H1 (cell line): ENCODE measurements around the gene RAPGEF5. TPM values are rescaled to one million over a fixed set of nuclear protein-coding genes. Genes with fewer than 3 reads are reported as not detected.

Experiments used
- CTCF ChIA-PET: fragments of 300-600 bp; sonication (Branson Sonifier 250); formaldehyde crosslinking; loops from one replicate; lab custom pipeline; 2021; ENCODE audit not compliant: partially characterized antibody; lab: Charles Lee
- POLR2A ChIA-PET: fragments of 300-600 bp; sonication (Branson Sonifier 250); formaldehyde crosslinking; loops from one replicate; lab custom pipeline; 2021; ENCODE audit warnings: inconsistent platforms; ENCODE audit not compliant: partially characterized antibody; lab: Charles Lee
- DNase-seq, 2 experiments: peaks; one replicate each; pipeline versions ENCODE4 v3.0.0 to v3.0.0-alpha.2; 2010 to 2022; ENCODE audit warnings: low spot score in 2 of 2, low read depth in 1 of 2, mixed read lengths in 1 of 2
- FAIRE-seq: peaks from 2 replicates; lab custom pipeline; 2011; peaks lifted over from hg19 to GRCh38; lab: Jason Lieb, UNC
- H2AFZ ChIP-seq: 2 replicates; pipeline ENCODE4 v1.8.1; 2012; ENCODE audit warnings: low read length, inconsistent platforms
- H2AK5ac ChIP-seq: 2 replicates; pipeline ENCODE4 v1.6.1; 2013; ENCODE audit warnings: low read depth, low read length
- H2BK120ac ChIP-seq: replicated peaks from 2 replicates; pipeline ENCODE3; 2013; ENCODE audit warnings: low read depth, low read length, inconsistent platforms
- H2BK12ac ChIP-seq: 2 replicates; pipeline ENCODE4 v1.6.1; 2013; ENCODE audit warnings: low read depth, low read length
- H2BK15ac ChIP-seq: 2 replicates; pipeline ENCODE4 v1.6.1; 2013; ENCODE audit warnings: low read length
- H2BK20ac ChIP-seq: 2 replicates; pipeline ENCODE4 v1.6.1; 2013; ENCODE audit warnings: low read length
- H2BK5ac ChIP-seq: 2 replicates; pipeline ENCODE4 v1.6.1; 2013; ENCODE audit warnings: low read depth, low read length
- H3K14ac ChIP-seq: 2 replicates; pipeline ENCODE4 v1.6.1; 2013; ENCODE audit warnings: inconsistent platforms; ENCODE audit not compliant: insufficient read length
- H3K18ac ChIP-seq: 2 replicates; pipeline ENCODE4 v1.6.1; 2013; ENCODE audit warnings: low read length; ENCODE audit errors: extremely low read depth
- H3K23ac ChIP-seq: 2 replicates; pipeline ENCODE4 v1.6.1; 2013; ENCODE audit warnings: inconsistent platforms; ENCODE audit not compliant: insufficient read length
- H3K23me2 ChIP-seq: 2 replicates; pipeline ENCODE4 v1.6.1; 2013; ENCODE audit warnings: low read depth, low read length
- H3K27ac ChIP-seq: 2 replicates; pipeline ENCODE4 v1.6.1; 2011; ENCODE audit warnings: low read depth, low read length, inconsistent platforms
- H3K27me3 ChIP-seq, 4 experiments: replicated peaks in 1 of 4; 1 replicate in 1 of 4; 2 replicates in 3 of 4; pipeline versions ENCODE4 v1.6.1 to v1.8.1; 2011 to 2013; ENCODE audit warnings: low read length in 3 of 4, mild to moderate bottlenecking in 3 of 4, inconsistent platforms in 2 of 4, mixed read lengths in 2 of 4, moderate library complexity in 1 of 4; ENCODE audit not compliant: control insufficient read depth in 3 of 4, insufficient read depth in 3 of 4; ENCODE audit errors: extremely low read depth in 1 of 4
- H3K36me3 ChIP-seq, 4 experiments: 2 replicates each; pipeline versions ENCODE4 v1.6.1 to v1.8.1; 2011 to 2013; ENCODE audit warnings: mild to moderate bottlenecking in 4 of 4, low read length in 3 of 4, moderate library complexity in 2 of 4, control low read depth in 1 of 4, inconsistent platforms in 1 of 4; ENCODE audit not compliant: insufficient read depth in 4 of 4, control insufficient read depth in 2 of 4
- H3K4ac ChIP-seq: replicated peaks from 2 replicates; pipeline ENCODE3; 2013; ENCODE audit warnings: low read length, low read depth, mixed read lengths, inconsistent platforms; ENCODE audit not compliant: insufficient read length
- H3K4me1 ChIP-seq, 4 experiments: replicated peaks in 1 of 4; 1 replicate in 1 of 4; 2 replicates in 3 of 4; pipeline versions ENCODE4 v1.6.1 to v1.8.1; 2011 to 2013; ENCODE audit warnings: low read length in 3 of 4, inconsistent platforms in 2 of 4, mixed read lengths in 1 of 4; ENCODE audit not compliant: insufficient read depth in 4 of 4, control insufficient read depth in 3 of 4
- H3K4me2 ChIP-seq, 2 experiments: 2 replicates each; pipeline versions ENCODE4 v1.6.1 to v1.8.1; 2011 to 2013; ENCODE audit warnings: low read depth in 2 of 2, low read length in 2 of 2, control low read depth in 1 of 2, inconsistent platforms in 1 of 2, mild to moderate bottlenecking in 1 of 2; ENCODE audit not compliant: insufficient read depth in 1 of 2
- H3K4me3 ChIP-seq, 4 experiments: fragments of 200-600, 300-600 bp in 1 of 4; sonication (generic), shearing (Covaris generic), sonication (Bioruptor Twin) in 1 of 4; 2 replicates each; pipeline versions ENCODE4 v1.5.1 to v1.8.1; 2011 to 2016; ENCODE audit warnings: low read length in 4 of 4, low read depth in 3 of 4, control low read depth in 2 of 4, inconsistent platforms in 2 of 4, mild to moderate bottlenecking in 2 of 4, mixed read lengths in 1 of 4, moderate library complexity in 1 of 4; ENCODE audit not compliant: insufficient read depth in 2 of 4; ENCODE audit errors: extremely low read depth in 1 of 4
- H3K56ac ChIP-seq: replicated peaks from 2 replicates; pipeline ENCODE3; 2013; ENCODE audit warnings: low read depth, mild to moderate bottlenecking, mixed read lengths, low read length, inconsistent platforms; ENCODE audit not compliant: insufficient read length
- H3K79me1 ChIP-seq: 2 replicates; pipeline ENCODE4 v1.6.1; 2013; ENCODE audit warnings: low read depth, low read length, control low read depth
- H3K79me2 ChIP-seq, 2 experiments: 2 replicates each; pipeline versions ENCODE4 v1.6.1 to v1.8.1; 2012 to 2013; ENCODE audit warnings: low read length in 2 of 2, mild to moderate bottlenecking in 2 of 2, inconsistent platforms in 1 of 2; ENCODE audit not compliant: insufficient read depth in 2 of 2, control insufficient read depth in 1 of 2
- H3K9ac ChIP-seq, 4 experiments: replicated peaks in 1 of 4; 1 replicate in 1 of 4; 2 replicates in 3 of 4; pipeline versions ENCODE4 v1.6.1 to v1.8.1; 2011 to 2013; ENCODE audit warnings: low read depth in 3 of 4, low read length in 3 of 4, control low read depth in 2 of 4, mild to moderate bottlenecking in 2 of 4, moderate library complexity in 2 of 4, inconsistent platforms in 1 of 4; ENCODE audit errors: extremely low read depth in 1 of 4
- H3K9me3 ChIP-seq, 2 experiments: 2 replicates each; pipeline versions ENCODE4 v1.6.1 to v1.8.1; 2012 to 2013; ENCODE audit warnings: mild to moderate bottlenecking in 2 of 2, moderate library complexity in 2 of 2, control low read depth in 1 of 2, inconsistent platforms in 1 of 2, low read depth in 1 of 2, low read length in 1 of 2, mixed read lengths in 1 of 2; ENCODE audit not compliant: insufficient read depth in 2 of 2
- H4K20me1 ChIP-seq, 2 experiments: replicated peaks in 1 of 2; 2 replicates each; pipeline versions ENCODE3 to v1.8.1; 2011 to 2013; ENCODE audit warnings: inconsistent platforms in 2 of 2, low read length in 2 of 2, mild to moderate bottlenecking in 1 of 2; ENCODE audit not compliant: insufficient read depth in 2 of 2, control insufficient read depth in 1 of 2
- H4K5ac ChIP-seq: 2 replicates; pipeline ENCODE4 v1.6.1; 2013; ENCODE audit warnings: low read length, low read depth, mixed read lengths, inconsistent platforms; ENCODE audit not compliant: insufficient read length
- H4K8ac ChIP-seq: 2 replicates; pipeline ENCODE4 v1.8.0; 2013; ENCODE audit warnings: mild to moderate bottlenecking, moderate library complexity, low read length, inconsistent platforms; ENCODE audit not compliant: insufficient read depth; ENCODE audit errors: extremely low read depth
- H4K91ac ChIP-seq: replicated peaks from 2 replicates; pipeline ENCODE3; 2013; ENCODE audit warnings: low read length, mixed read lengths, inconsistent platforms; ENCODE audit not compliant: insufficient read length
- BRCA1 ChIP-seq: IDR thresholded peaks from 2 replicates; pipeline ENCODE4 v1.6.1; 2012; ENCODE audit warnings: low read depth, low read length, improper control_type of control experiment
- CEBPB ChIP-seq: IDR thresholded peaks from 2 replicates; pipeline ENCODE4 v1.6.1; 2012; ENCODE audit warnings: low read depth, low read length
- EP300 ChIP-seq, 2 experiments: IDR thresholded peaks; 1 replicate in 1 of 2; 2 replicates in 1 of 2; pipeline ENCODE4 v1.6.1; 2011 to 2012; ENCODE audit warnings: low read depth in 2 of 2, low read length in 2 of 2, mild to moderate bottlenecking in 2 of 2, borderline replicate concordance in 1 of 2, inconsistent platforms in 1 of 2, moderate library complexity in 1 of 2
- WGBS, 2 experiments: shearing (Covaris generic) in 1 of 2; methylation state at CpG; one replicate each; pipeline versions ENCODE4 v1.1.6 to v1.1.7; 2013 to 2015; ENCODE audit warnings: low lambda C conversion rate in 2 of 2, mixed read lengths in 2 of 2, inconsistent platforms in 1 of 2, low coverage in 1 of 2, missing lambda C conversion rate in 1 of 2; ENCODE audit not compliant: insufficient replicate concordance in 2 of 2, insufficient coverage in 1 of 2, insufficient read length in 1 of 2; ENCODE audit errors: extremely low coverage in 1 of 2, missing lambda C conversion rate in 1 of 2; 5-methylcytosine and 5-hydroxymethylcytosine counted together
- polyA plus RNA-seq, 7 experiments: library from polyadenylated mRNA; depleted of rRNA in 3 of 7; stranded (reverse) in 5 of 7; unstranded in 2 of 7; fragments of >200 nt in 5 of 7; fragments of 200-250 nt in 2 of 7; gene quantifications; 1 replicate in 5 of 7; 2 replicates in 1 of 7; 4 replicates in 1 of 7; pipeline versions ENCODE4 v1.2.1 to v1.2.3, GENCODE V29; 2011 to 2013; ENCODE audit warnings: missing spikeins in 2 of 7, mixed read lengths in 2 of 7
- total RNA-seq: library from RNA; stranded (reverse); fragmentation: NEBNext Ultra II Directional; extraction: Animal tissue kit (Norgen Biotek cat#: 25700); gene quantifications from 2 replicates; pipeline ENCODE4 v1.2.1, GENCODE V29; 2021

The RAPGEF5 gene
- total and polyA plus RNA-seq, 2 of the 8 experiments (the other 6 are each of a cell fraction or from before 2014, with no cell fraction given), result 4.4 to 22.9 TPM

DNA sequence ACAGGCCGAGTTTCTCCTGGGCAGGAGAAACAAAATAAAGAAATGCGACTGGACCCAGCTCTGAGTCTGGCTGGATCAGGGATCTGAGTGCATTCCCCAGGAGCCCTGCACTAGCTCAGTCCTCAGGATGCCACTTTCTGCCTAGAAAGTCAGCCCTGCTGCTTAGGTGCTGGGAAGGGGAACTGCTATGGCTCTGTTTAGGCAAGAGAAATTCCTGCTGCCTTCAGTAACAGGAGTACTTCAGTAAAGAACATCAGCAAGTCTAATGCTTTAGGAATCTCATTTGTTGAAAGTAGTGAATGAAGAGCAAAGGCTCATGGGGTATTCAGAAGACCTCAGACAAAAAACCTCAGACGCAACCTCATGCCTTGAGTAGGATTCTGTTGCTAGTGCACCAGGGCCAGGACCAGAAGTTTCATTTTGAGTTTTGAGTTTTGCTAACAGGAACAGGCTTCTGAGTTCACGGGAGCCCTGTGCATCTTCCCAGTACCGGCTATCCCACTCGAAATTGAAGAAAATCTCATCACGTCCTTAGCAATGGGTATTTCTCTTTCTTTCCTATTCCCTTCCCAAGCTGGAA, 240.4 kb downstream of the RAPGEF5 start:
- Histone ChIP-seq H3K27me3 (no peaks in the 10 kb centered on the region), H2BK20ac (no peak overlapping the region), H3K9me3 (no peaks in the 10 kb centered on the region), H3K79me2 (no peaks in the 10 kb centered on the region), H3K4ac (no peak overlapping the region), H4K8ac (no peak overlapping the region), H3K23me2 (no peaks in the 10 kb centered on the region; the same call in 1 of the 2 replicates), H3K14ac (no peak overlapping the region), H4K5ac (no peak overlapping the region), H3K36me3 (no peaks in the 10 kb centered on the region), H2BK15ac (no peak overlapping the region), H2AFZ (no peak overlapping the region), H3K4me2 (no peak overlapping the region), H3K27ac (no peak overlapping the region), H3K4me3 (no peak overlapping the region), H2BK120ac (no peak overlapping the region), H4K91ac (no peak overlapping the region), H3K23ac (no peak overlapping the region), H3K4me1 (no peaks in the 10 kb centered on the region), H4K20me1 (no peaks in the 10 kb centered on the region), H3K18ac (no peak overlapping the region), H2BK5ac (no peak overlapping the region), H3K9ac (no peak overlapping the region), H3K79me1 (no peaks in the 10 kb centered on the region), H2BK12ac (no peak overlapping the region), H3K56ac (no peak overlapping the region), H2AK5ac (no peak overlapping the region)
- CTCF ChIA-PET, result interaction anchor here (0.7 to 9.0 kb wide), 6 partner anchors 19 to 371 kb away, joined by 3 to 140 read pairs (median 3); no protein-coding TSS in a partner anchor
- DNase-seq (no peak), FAIRE-seq (no peak)
- 86% methylated on average over 7 of the region's 7 CpGs; no CpG with 5 or more reads in 1 of the 2 experiments for WGBS, 2 experiments
- POLR2A ChIA-PET, result no interaction called here
- TF ChIP-seq CEBPB (no peak), BRCA1 (no peak), EP300 (IDR thresholded peaks at IDR 0.05; ENCODE audit: borderline replicate concordance in 1 of 2, low read depth in 2 of 2, low read length in 2 of 2) (no peak)
